Stomach (tissue), 9 donors: ENCODE data around the gene TSHR. TPM values are rescaled to one million over a fixed set of nuclear protein-coding genes. Genes with fewer than 3 reads are reported as not detected.

Experiments
- DNase-seq, 2 donors: peaks; one replicate each; pipeline versions ENCODE4 v3.0.0 to v3.0.0-alpha.2; 2013 to 2019
- H3K27ac ChIP-seq, 5 donors: fragments of 200-600 bp in 4 of 5; sonication (generic) in 4 of 5; one replicate each; pipeline ENCODE4 v1.5.1; 2013 to 2019; ENCODE audit warnings: mild to moderate bottlenecking in 1 of 5, moderate library complexity in 1 of 5
- H3K27me3 ChIP-seq, 3 donors: fragments of 200-600 bp; sonication (generic); one replicate each; pipeline ENCODE4 v1.5.1; 2017 to 2019; ENCODE audit warnings: mixed run types in 1 of 3
- H3K36me3 ChIP-seq, 4 donors: fragments of 200-600 bp; sonication (generic); 1 replicate in 3 of 4; 2 replicates in 1 of 4; pipeline ENCODE4 v1.5.1; 2016 to 2019
- H3K4me1 ChIP-seq, 4 donors: fragments of 200-600 bp; sonication (generic); one replicate each; pipeline ENCODE4 v1.5.1; 2016 to 2019
- H3K4me3 ChIP-seq, 4 donors: fragments of 200-600 bp; sonication (generic) in 3 of 4; one replicate each; pipeline ENCODE4 v1.5.1; 2016 to 2019; ENCODE audit warnings: mild to moderate bottlenecking in 1 of 4
- H3K9me3 ChIP-seq, 4 donors: fragments of 200-600 bp; sonication (generic); one replicate each; pipeline ENCODE4 v1.5.1; 2016 to 2019
- CTCF ChIP-seq, 7 experiments: fragments of 450-650 bp in 4 of 7; fragments of 200-600 bp in 3 of 7; sonication (generic) in 3 of 7; IDR thresholded peaks; one replicate each; pipeline ENCODE4 v1.5.1; 2016 to 2019; ENCODE audit warnings: antibody characterized with exemption in 7 of 7, control low read depth in 2 of 7, mild to moderate bottlenecking in 1 of 7
- EP300 ChIP-seq: sonication (generic); formaldehyde crosslinking; IDR thresholded peaks from one replicate; pipeline ENCODE4 v1.6.1; 2017; ENCODE audit warnings: antibody characterized with exemption
- POLR2A ChIP-seq, 4 donors: fragments of 450-650 bp; IDR thresholded peaks; one replicate each; pipeline ENCODE4 v1.6.1; 2016; ENCODE audit warnings: antibody characterized with exemption in 4 of 4, control low read depth in 2 of 4, mild to moderate bottlenecking in 1 of 4, moderate library complexity in 1 of 4
- POLR2AphosphoS5 ChIP-seq, 3 donors: sonication (generic); formaldehyde crosslinking; IDR thresholded peaks; one replicate each; pipeline ENCODE4 v1.6.1; 2016; ENCODE audit warnings: antibody characterized with exemption in 3 of 3
- WGBS, 5 donors: extraction: QIAGEN DNeasy Blood & Tissue Kit in 3 of 5; methylation state at CpG; one replicate each; pipeline versions ENCODE4 v1.1.5 to v1.1.7; 2013 to 2018; 5-methylcytosine and 5-hydroxymethylcytosine counted together
- intact Hi-C: fragments of 100-400 bp; cut with DNase I; formaldehyde crosslinking; loops from one replicate; pipeline ENCODE4 v1.15.1; 2023; ENCODE audit warnings: low total_unique reads
- polyA plus RNA-seq, 3 donors: library from polyadenylated mRNA; stranded (reverse); fragments of 200-250 nt; gene quantifications; one replicate each; pipeline ENCODE4 v1.2.3, GENCODE V29; 2013
- total RNA-seq, 5 donors: library from RNA; depleted of rRNA; stranded (reverse); fragments of >200 nt; gene quantifications; one replicate each; pipeline versions ENCODE4 v1.1.0 to v1.2.3, GENCODE V29; 2014 to 2016
- donor health status: healthy with polysubstance abuse.
- donor health status: Bipolar disorder and iron deficiency.
- donor health status: healthy.

Gene TSHR
- total and polyA plus RNA-seq, 8 donors = 0.18 to 0.46 (median 0.45) TPM; not detected in 5

GRCh38 chr14:80988192-80988591 lies 32.8 kb downstream of the TSHR start:
- 46 to 71% (median 59%) methylated on average over 1 of the region's 1 CpG for WGBS, 5 donors
- Histone ChIP-seq H3K9me3 (no peaks in the 10 kb centered on the region), H3K4me3 (no peak overlapping the region), H3K4me1 (no peaks in the 10 kb centered on the region), H3K36me3 (no peaks in the 10 kb centered on the region), H3K27me3 (peaks cover 0 to 42% (median 0%) of the 10 kb centered on the region in 3 donors), H3K27ac (no peak overlapping the region)
- TF ChIP-seq EP300 (no peak), POLR2AphosphoS5 (IDR thresholded peaks at IDR 0.05) (no peak)
- intact Hi-C loops = no loop called here
- DNase-seq = no peak

- no peak for TF ChIP-seq EP300
- no peak for TF ChIP-seq POLR2AphosphoS5 (IDR thresholded peaks at IDR 0.05)
- no peak for TF ChIP-seq POLR2A (IDR thresholded peaks at IDR 0.05)
- TF ChIP-seq CTCF (IDR thresholded peaks at IDR 0.05) = no peak
- Histone ChIP-seq H3K4me3 (no peak overlapping the region), H3K27me3 (peaks cover 0 to 42% (median 0%) of the 10 kb centered on the region in 3 donors), H3K9me3 (no peaks in the 10 kb centered on the region), H3K4me1 (no peaks in the 10 kb centered on the region), H3K36me3 (no peaks in the 10 kb centered on the region), H3K27ac (no peak overlapping the region)
- no peak for DNase-seq
- intact Hi-C loops = no loop called here
- WGBS, 5 donors = 71 to 76% (median 74%) methylated on average over 6 of the region's 6 CpGs
These were observed 33.5 kb downstream of the TSHR start for GRCh38 chr14:80988735-80989429.

- no peaks in the 10 kb centered on the region for H3K9me3 ChIP-seq
- no peak for DNase-seq
- 71 to 85% (median 74%) methylated on average over 3 of the region's 3 CpGs for WGBS, 5 donors
- H3K27me3 ChIP-seq = peaks cover 0 to 39% (median 0%) of the 10 kb centered on the region in 3 donors
- H3K4me3 ChIP-seq = no peak overlapping the region
- H3K4me1 ChIP-seq = peaks cover 0 to 8% (median 0%) of the 10 kb centered on the region in 4 donors
- H3K36me3 ChIP-seq = no peaks in the 10 kb centered on the region
- no peak overlapping the region for H3K27ac ChIP-seq
- TF ChIP-seq POLR2AphosphoS5 (IDR thresholded peaks at IDR 0.05) = no peak
- no peak for TF ChIP-seq CTCF (IDR thresholded peaks at IDR 0.05)
- no peak for TF ChIP-seq EP300
- no peak for TF ChIP-seq POLR2A (IDR thresholded peaks at IDR 0.05)
- intact Hi-C loops = loop anchor here (10.0 kb wide), 1 partner anchor 172 kb away; no protein-coding TSS in a partner anchor
These were observed 37.2 kb downstream of the TSHR start for GRCh38 chr14:80992580-80992979.

GRCh38 chr14:80996049-80996901 lies 40.9 kb downstream of the TSHR start:
- TF ChIP-seq POLR2AphosphoS5 (IDR thresholded peaks at IDR 0.05) (peak in 1 of 3 donors; percentile 69), EP300 (no peak), POLR2A (IDR thresholded peaks at IDR 0.05) (no peak), CTCF (IDR thresholded peaks at IDR 0.05) (peak in 5 of 7 experiments; percentile 20 to 66 (median 51))
- WGBS, 5 donors = 37 to 48% (median 45%) methylated on average over 13 of the region's 13 CpGs
- Histone ChIP-seq H3K4me1 (peaks cover 0 to 8% (median 0%) of the 10 kb centered on the region in 4 donors), H3K36me3 (no peaks in the 10 kb centered on the region), H3K27ac (no peak overlapping the region), H3K4me3 (no peak overlapping the region), H3K9me3 (no peaks in the 10 kb centered on the region), H3K27me3 (peaks cover 0 to 19% (median 0%) of the 10 kb centered on the region in 3 donors)
- peak in 1 of 2 donors; percentile 76 for DNase-seq
- intact Hi-C loops = loop anchor here (10.0 kb wide), 1 partner anchor 169 kb away; no protein-coding TSS in a partner anchor
